Measurements from ENCODE around the gene PLCG2.

GRCh38 chr16:81804134-81804610, 25.1 kb downstream of the PLCG2 start:
- no peak for TF ChIP-seq CTCF (IDR thresholded peaks at IDR 0.05)
- TF ChIP-seq POLR2A (IDR thresholded peaks at IDR 0.05), result no peak
